Neural progenitor cell (in vitro differentiated cells): ENCODE data around the gene SIX1.

ENCODE experiments used
- CTCF ChIP-seq: fragments of 200-600 bp; sonication (generic); IDR thresholded peaks from 2 replicates; pipeline ENCODE4 v1.5.1; 2017; ENCODE audit warnings: antibody characterized with exemption, mild to moderate bottlenecking
- EZH2 ChIP-seq: fragments of 200-600 bp; sonication (generic); IDR thresholded peaks from 2 replicates; pipeline ENCODE4 v1.6.1; 2017; ENCODE audit warnings: antibody characterized with exemption, mild to moderate bottlenecking, moderate library complexity

- TF ChIP-seq CTCF = no peak
- TF ChIP-seq EZH2 = no peak
Observed at GRCh38 chr14:60632777-60633176, 16.5 kb downstream of the SIX1 start.
